Neural cell (in vitro differentiated cells): ENCODE results near the gene AP3D1.

Source experiments
- EP300 ChIP-seq: fragments of 450-650 bp; conservative IDR thresholded peaks from 2 replicates; pipeline ENCODE4 v1.6.1; 2014; ENCODE audit warnings: antibody characterized with exemption, mild to moderate bottlenecking, moderate library complexity; ENCODE audit not compliant: poor library complexity, severe bottlenecking
- EZH2 ChIP-seq: fragments of 200-600, 300-800 bp; shearing (Covaris generic), sonication (generic); IDR thresholded peaks from 2 replicates; pipeline ENCODE4 v1.6.1; 2014; ENCODE audit warnings: antibody characterized with exemption, low read length, borderline replicate concordance, mild to moderate bottlenecking; ENCODE audit not compliant: insufficient read depth, poor library complexity, severe bottlenecking
- REST ChIP-seq: IDR thresholded peaks from 2 replicates; pipeline ENCODE4 v1.6.1; 2012; ENCODE audit warnings: borderline replicate concordance
- TAF1 ChIP-seq: IDR thresholded peaks from 2 replicates; pipeline ENCODE4 v1.6.1; 2012; ENCODE audit warnings: low read depth
- TF ChIP-seq, protein P1 (sequence below): fragments of 450-650 bp; IDR thresholded peaks from 2 replicates; pipeline ENCODE4 v1.5.1; 2014; ENCODE audit warnings: antibody characterized with exemption, mild to moderate bottlenecking, moderate library complexity; ENCODE audit not compliant: poor library complexity, severe bottlenecking

GRCh38 chr19:2126879-2127518 lies 24.4 kb downstream of the AP3D1 start:
- TF ChIP-seq, protein P1, sequence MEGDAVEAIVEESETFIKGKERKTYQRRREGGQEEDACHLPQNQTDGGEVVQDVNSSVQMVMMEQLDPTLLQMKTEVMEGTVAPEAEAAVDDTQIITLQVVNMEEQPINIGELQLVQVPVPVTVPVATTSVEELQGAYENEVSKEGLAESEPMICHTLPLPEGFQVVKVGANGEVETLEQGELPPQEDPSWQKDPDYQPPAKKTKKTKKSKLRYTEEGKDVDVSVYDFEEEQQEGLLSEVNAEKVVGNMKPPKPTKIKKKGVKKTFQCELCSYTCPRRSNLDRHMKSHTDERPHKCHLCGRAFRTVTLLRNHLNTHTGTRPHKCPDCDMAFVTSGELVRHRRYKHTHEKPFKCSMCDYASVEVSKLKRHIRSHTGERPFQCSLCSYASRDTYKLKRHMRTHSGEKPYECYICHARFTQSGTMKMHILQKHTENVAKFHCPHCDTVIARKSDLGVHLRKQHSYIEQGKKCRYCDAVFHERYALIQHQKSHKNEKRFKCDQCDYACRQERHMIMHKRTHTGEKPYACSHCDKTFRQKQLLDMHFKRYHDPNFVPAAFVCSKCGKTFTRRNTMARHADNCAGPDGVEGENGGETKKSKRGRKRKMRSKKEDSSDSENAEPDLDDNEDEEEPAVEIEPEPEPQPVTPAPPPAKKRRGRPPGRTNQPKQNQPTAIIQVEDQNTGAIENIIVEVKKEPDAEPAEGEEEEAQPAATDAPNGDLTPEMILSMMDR: no peak
- TF ChIP-seq EZH2 (no peak), REST (no peak), EP300 (no peak), TAF1 (no peak)
